NB4 (cell line): ENCODE measurements around the gene RXRA.

Experiments used
- DNase-seq: peaks from one replicate; pipeline ENCODE4 v3.0.0; 2010; ENCODE audit warnings: low read depth
- H3K4me3 ChIP-seq: one replicate; pipeline ENCODE4 v1.5.1; 2011; ENCODE audit warnings: mild to moderate bottlenecking, low read depth, low read length, moderate library complexity
- MYC ChIP-seq: IDR thresholded peaks from 2 replicates; pipeline ENCODE4 v1.6.1; 2011; ENCODE audit warnings: low read depth, low read length
- POLR2A ChIP-seq: IDR thresholded peaks from 2 replicates; pipeline ENCODE4 v1.6.1; 2011; ENCODE audit warnings: mild to moderate bottlenecking; ENCODE audit not compliant: insufficient read length; ENCODE audit errors: extremely low read depth
- TF ChIP-seq, protein P1 (sequence below): IDR thresholded peaks from 2 replicates; pipeline ENCODE4 v1.6.1; 2011; ENCODE audit warnings: low read depth, low read length
- TF ChIP-seq, protein P2 (sequence below): IDR thresholded peaks from one replicate; pipeline ENCODE4 v1.5.1; 2012; ENCODE audit warnings: low read depth, low read length

The RXRA gene

DNA sequence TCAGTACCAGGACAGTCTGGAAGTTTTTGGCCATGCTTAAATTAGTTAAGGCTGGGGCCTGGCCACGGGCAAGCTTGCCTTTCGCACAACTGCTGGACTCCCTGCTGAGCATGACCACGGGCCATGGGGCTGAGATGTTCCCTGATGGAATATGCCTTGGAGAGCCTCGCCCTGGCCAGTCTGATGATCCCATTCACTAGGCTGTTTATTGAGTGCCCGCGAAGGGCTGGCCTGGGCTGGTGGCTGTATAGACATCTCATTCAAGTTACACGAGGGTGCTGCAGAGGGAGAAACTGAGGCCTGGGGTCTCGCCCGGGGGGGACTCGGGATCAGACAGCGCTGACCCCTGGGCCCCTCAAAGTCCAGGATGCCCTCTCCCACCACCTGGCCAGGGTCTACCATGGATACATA, 7.8 kb upstream of the RXRA start:
- no peak for DNase-seq
- no peak overlapping the region for H3K4me3 ChIP-seq
- TF ChIP-seq, protein P1, sequence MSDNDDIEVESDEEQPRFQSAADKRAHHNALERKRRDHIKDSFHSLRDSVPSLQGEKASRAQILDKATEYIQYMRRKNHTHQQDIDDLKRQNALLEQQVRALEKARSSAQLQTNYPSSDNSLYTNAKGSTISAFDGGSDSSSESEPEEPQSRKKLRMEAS = no peak
- TF ChIP-seq, protein P2, sequence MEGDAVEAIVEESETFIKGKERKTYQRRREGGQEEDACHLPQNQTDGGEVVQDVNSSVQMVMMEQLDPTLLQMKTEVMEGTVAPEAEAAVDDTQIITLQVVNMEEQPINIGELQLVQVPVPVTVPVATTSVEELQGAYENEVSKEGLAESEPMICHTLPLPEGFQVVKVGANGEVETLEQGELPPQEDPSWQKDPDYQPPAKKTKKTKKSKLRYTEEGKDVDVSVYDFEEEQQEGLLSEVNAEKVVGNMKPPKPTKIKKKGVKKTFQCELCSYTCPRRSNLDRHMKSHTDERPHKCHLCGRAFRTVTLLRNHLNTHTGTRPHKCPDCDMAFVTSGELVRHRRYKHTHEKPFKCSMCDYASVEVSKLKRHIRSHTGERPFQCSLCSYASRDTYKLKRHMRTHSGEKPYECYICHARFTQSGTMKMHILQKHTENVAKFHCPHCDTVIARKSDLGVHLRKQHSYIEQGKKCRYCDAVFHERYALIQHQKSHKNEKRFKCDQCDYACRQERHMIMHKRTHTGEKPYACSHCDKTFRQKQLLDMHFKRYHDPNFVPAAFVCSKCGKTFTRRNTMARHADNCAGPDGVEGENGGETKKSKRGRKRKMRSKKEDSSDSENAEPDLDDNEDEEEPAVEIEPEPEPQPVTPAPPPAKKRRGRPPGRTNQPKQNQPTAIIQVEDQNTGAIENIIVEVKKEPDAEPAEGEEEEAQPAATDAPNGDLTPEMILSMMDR = no peak
- TF ChIP-seq MYC = no peak
- TF ChIP-seq POLR2A = no peak

DNA sequence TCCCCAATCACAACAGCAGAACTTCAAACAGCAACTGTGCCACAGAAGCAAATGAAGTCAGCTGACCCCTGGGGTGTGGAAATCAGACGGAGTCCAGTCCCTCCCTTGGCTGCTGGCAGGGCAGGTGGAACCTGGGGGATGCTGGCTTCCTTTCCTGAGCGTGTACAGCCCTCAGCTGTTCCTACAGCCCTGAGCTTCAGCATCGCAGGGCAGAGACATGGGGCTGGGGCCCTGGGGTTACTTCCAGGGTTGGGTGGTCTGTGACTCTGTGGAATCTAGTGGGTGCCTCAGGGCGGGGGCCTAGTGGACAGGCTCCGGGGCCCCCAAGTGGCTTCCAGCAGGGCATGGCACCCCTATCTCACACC, 7.3 kb upstream of the RXRA start:
- H3K4me3 ChIP-seq = no peak overlapping the region
- no peak for DNase-seq
- TF ChIP-seq, protein P1 = no peak
- TF ChIP-seq MYC (no peak), POLR2A (no peak)
- TF ChIP-seq, protein P2 = no peak

DNA sequence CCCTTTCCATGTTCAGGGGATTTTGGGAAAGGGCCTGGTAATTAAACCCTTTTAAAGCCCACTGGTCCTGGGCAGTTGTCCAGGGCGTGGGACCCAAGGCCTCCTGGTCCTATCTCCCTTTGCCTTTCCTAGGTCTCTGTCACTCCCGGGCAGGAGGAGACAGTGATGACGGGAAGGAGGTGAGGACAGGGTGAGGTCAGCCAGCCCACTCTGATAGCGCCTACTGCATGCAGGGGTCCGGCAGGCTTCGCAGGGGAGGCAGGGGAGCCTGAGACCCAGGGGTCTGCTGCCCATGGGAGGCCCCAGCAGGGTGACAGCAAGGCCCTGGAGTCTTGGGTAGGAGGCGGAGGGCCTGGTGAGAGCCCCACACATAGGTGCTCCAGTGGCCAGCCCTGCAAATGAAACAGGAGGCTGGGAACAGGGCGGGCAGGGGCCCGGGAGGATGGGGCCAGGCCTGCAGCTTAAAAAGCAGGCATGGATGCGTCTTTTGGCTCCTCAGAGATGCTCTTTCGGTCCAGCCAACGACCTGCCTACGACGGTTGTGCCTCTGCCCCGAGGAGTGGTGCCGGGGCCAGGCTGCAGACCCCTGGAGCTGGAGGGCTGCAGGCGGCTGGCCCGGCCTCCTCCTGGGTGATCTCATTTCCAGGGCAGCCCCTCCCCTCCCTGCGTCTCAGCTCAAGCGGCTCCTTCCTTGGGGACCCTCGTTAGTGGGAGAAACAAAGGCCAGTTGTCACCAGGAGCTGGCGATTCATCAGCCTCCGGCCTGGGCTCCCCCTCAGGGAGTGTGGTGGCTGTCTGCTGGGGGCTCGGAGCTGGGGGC, 6.7 kb upstream of the RXRA start:
- TF ChIP-seq, protein P2 = no peak
- TF ChIP-seq, protein P1 = no peak
- no peak for TF ChIP-seq POLR2A
- no peak for TF ChIP-seq MYC
- no peak overlapping the region for H3K4me3 ChIP-seq
- DNase-seq = no peak

DNA sequence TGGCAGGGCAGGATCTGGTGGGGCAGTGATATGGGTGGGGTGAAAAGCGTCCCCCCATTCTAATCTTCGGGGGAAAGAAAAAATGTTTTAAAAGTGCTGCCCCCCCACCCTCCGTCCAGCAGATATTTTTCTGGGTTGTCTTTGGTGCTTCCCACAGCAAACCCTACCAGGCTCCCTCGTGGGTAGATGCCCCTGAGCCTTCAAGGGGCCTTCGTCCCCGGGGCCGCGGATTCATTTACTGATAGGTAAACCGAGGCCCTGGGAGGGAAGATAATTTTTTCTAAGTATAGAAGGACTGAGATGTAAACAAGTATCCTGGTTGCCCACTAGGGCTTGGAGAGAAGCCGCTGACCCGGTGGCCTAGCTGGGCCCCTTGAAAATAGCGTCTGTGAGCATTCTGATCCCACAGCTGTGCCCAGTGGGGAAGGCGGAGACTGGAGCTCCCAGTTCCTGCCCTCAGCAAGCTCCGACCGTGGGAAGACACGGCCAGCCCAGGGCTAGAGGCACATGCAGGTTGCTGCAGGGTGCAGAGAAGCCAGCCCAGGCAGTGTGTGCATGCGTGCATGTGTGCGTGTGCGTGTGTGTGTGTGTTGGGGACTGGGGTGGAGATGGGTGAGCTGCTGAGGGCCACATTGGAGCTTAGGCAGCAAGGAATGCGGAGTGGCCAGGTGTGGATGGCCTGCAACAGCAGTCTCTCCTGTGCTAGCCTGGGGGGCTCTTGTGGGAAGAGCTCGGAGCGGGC, 6.0 kb upstream of the RXRA start:
- no peak for TF ChIP-seq MYC
- TF ChIP-seq, protein P2 = no peak
- TF ChIP-seq, protein P1 = no peak
- TF ChIP-seq POLR2A = no peak
- H3K4me3 ChIP-seq = no peak overlapping the region
- DNase-seq = no peak

DNA sequence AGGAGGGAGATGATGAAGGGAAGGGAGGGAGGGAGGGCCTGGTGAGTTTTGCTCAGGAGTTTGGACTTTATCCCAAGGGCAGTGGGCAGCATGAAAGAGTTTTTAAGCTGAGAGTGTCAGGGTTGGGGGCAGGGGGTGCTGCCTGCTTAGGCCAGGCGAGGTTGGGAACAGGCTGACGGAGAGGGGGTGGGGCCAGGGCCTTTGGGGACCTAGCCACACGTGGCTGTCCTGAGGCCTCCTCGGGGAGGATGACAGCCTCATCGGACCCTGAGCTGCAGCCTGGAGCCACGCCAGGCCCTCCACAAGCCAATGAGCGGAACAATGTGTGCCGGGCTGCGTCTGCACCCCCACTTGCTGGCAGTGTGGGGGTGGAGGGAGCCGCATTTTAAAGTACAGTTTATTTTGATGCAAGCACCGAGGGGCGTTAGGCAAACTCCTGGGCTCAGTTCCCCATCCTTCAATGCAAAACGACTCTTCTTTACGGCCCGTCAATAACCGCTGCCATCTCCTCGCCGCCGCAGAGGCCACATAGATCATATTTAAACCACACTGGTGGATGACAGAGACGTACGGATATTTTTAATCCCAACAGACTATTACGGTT, 5.3 kb upstream of the RXRA start:
- no peak overlapping the region for H3K4me3 ChIP-seq
- TF ChIP-seq, protein P1 = no peak
- TF ChIP-seq POLR2A (no peak), MYC (no peak)
- TF ChIP-seq, protein P2 = no peak
- DNase-seq = no peak
